Cerebellar nuclear complex (tissue), 1 donor: ENCODE results near the gene TANGO2.
A peak's percentile ranks its signal among the peaks of the same experiment; 100 is the strongest.

Experiments used
- DNase-seq, 2 experiments: peaks; one replicate each; lab custom pipeline; 2025; lab: John Stamatoyannopoulos, UW

The TANGO2 gene

DNA sequence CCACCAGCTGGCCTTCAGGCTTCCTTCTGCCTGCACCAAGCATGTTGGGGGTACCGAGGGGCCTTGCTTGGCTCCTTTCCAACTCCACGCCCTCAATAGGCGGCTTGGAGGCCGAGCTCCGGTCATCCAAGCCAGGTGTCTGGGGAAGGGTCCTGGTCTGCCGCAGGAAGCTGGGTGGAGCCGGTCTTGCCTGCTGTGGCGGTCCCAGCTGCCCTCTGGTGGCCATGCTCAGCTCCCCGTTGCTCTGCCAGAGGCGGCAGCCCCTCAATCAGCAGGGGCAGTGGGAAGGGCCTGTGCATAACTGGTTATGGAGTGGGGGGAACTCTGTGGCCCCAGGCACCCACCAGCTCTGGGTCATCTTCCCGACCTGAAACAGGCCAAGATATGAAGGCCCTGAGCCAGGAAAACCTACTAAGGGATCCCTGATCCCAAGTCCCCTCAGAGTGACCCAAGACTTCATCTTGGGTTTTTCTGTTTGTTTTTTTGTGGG lies 7.5 kb upstream of the TANGO2 start:
- no peak for DNase-seq

DNA sequence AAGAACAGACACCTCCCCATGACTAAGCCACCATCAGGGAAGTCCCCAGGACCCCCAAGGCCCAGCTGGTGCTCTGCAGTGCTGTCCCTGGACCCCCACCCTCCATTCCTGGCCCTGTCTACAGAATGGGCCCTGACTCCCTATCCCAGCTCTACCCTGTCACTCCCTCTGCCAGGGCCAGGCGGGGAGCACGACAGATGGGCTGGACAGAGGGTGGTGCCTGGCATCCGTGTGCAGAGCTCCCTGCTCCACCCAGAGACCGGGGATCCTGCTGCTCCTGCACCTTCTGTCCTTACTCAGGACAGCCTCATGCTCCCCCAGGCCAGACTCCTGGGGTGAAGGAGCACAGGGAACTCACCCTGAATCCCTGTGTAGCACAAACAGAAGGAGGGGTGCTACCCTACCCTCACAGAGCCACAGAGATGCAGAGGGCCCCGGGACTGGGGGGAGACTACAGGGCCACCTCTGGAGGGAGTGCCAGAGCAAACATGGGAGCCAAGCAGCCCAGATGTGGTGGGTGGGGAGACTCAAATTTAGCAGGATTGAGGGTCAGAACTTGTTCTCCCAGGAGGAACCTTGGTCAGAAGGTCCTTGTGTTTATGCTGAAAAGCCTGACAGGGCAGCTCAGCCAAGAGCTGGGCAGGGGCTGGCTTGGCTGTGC lies 6.3 kb upstream of the TANGO2 start:
- peak in 1 of 2 experiments; percentile 61 for DNase-seq

- DNase-seq, result no peak
Measured at GRCh38 chr22:20015187-20015625, 5.7 kb upstream of the TANGO2 start.

GRCh38 chr22:20015971-20016733 lies 4.8 kb upstream of the TANGO2 start:
- no peak for DNase-seq

- DNase-seq, result peak in 1 of 2 experiments; percentile 81
Measured at GRCh38 chr22:20016734-20017621, 3.9 kb upstream of the TANGO2 start, which contains the start of gene ARVCF. Gene ARVCF, minus strand, starts transcription at chr22:20016823. Its CDS starts 26,029 bp downstream, at chr22:19990794.

GRCh38 chr22:20017622-20017958 lies 3.3 kb upstream of the TANGO2 start:
- no peak for DNase-seq

DNA sequence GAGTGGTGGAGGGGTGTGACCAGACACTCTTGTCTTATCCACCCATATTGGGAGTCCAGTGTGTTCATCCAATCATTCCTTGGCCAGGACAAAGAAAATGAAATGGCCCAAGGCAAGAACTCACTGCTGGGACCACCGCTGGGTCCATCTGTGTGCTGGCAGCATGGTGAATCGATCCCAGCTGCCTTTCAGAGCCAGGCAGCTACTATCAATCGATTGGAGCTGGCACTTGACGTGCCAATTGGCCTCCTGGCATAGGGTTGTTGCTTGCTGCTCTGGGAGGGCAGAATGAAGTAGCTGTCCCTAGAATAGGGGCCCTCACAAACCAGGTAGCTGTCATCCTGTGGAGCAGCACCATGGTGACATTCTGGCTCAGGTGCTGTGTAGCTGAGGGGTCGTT lies 2.9 kb upstream of the TANGO2 start:
- DNase-seq, result no peak

DNA sequence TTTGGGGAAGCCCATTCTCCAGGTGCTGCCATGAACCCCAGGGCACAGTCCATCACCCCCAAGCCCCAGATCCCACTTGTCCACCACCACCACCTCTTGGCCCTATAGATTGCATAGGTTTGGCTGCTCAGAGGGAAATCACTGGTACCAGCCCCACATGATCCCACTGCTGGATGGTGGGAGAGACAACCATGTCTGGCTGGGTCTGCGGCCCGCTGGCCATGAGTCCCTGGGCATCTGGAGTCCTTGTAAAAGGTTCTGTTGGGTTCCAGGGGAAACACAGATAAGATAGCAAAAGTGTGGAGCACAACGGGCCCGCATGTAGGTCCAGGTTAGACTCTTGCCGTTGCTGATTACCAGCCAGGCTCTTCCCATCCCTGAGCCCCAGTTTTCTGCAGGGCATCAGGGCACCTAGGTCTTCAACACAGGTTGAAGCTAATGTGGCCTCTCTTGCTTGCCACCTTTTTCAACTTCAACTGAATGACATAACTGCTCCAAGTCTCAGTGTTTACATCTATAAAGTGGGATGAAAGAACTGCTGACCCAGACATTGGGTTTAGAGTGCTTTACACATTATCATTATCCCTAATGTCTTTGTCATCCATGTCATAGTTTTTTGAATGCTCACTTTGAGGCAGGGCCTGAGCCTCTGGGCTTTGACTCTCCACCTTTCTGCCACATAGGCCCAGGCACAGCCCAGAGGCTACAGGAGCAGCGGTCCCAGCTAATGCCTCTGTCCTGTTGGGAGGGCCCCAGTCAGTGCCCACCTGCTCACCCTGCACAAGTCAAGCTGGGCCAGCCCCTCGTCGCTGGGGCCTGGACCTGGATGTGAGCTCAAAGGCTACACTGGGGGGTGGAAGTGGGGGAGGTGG lies 1.0 kb upstream of the TANGO2 start:
- DNase-seq, result no peak

DNA sequence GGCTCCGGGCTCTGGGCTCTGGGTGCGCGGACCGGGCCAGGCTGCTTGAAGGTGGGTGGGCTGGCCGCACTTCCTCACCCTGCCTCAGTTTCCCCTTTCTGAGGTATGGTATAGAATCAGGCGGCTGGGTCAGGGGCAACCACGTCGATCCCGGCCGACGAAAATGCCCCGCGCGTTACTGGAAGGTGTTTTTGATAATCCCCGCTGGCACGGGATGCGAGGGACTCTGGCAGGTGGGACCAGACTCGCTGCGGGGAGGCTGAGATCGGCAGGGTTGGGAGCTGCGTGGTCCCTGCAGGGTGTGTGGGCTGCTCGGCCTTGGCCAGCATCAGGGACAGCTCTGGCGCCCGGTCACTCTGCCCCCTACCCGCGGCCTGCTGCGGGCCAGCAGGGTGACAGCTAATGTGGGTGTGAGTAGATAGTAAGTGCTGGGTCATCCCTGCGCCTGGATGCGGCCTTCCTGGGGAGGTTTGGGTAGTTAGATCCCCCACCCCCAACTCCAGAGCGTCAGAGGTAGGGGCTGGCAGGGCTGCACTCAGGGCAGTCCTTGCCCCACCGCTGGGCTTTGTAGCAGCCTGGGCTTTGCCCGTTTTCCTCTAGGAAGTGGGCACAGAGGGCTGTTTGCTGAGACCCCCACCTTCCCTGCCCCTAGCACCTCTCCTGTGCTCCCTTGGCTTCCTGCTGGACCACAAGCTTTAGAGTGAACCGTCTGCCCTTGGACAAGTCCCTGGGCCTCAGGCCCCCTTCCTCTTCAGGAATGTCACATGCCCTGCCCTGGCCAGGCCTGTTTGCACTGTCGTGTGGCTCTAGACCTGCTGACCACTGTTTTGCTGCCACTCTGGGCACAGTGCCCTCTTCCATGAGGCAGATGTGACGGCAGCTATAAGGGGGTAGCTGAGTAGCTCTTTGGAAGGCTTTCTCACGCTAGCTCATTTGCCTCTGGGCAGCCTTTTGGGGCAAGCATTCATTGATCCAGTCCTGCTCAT lies 579 bp downstream of the TANGO2 start:
- DNase-seq, result no peak

- no peak for DNase-seq
Measured at GRCh38 chr22:20022231-20022977, 1.5 kb downstream of the TANGO2 start.

DNA sequence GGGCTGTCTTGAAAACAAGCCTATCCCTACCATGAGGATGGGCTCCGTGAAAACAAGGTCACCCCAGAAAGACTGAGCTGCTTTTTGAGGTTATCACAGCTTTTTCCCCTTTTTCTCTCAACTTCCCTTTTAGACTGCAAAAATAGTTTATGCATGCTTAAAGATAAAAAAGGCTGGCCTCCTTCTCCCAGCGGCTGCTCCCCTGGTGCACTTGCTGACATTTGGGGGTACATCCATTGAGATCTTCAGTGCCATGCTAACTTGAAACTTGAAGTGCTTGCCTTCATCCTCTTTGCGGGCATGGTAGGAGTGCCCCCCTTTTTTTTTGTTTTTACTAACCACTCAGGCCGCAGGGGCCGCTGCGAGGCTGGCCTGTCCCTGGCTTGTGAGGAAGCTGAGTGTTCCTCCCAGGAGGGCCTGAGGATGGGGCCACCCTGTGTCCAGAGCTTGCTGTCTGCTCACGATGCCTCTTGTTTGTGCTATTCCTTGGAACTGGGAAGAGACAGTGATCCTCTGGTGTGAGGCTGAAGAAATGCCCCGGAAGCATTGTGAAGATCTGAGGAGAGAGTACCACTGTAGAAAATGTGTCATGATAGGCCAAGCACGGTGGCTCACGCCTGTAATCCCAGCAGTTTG lies 2.2 kb downstream of the TANGO2 start:
- DNase-seq, result no peak

DNA sequence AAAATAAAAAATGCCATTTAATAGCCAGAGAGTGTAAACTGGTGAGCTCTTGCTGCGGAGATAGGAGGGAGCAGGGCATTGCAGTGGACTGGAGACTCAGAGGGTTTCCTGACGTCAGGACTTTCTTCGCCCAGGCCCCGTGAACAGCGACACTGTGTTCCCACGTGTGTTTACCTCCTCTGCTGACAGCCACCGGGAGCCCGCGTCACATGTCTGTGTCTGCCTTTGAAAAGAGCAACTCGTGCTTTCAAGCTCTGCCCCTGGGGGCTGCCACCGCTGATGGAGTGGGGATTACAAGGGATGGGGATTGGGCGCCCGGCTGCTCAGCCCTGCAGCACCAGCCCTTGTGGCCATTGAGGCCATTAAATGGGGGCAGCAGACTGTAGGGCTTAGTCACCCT lies 3.3 kb downstream of the TANGO2 start:
- DNase-seq, result no peak

DNA sequence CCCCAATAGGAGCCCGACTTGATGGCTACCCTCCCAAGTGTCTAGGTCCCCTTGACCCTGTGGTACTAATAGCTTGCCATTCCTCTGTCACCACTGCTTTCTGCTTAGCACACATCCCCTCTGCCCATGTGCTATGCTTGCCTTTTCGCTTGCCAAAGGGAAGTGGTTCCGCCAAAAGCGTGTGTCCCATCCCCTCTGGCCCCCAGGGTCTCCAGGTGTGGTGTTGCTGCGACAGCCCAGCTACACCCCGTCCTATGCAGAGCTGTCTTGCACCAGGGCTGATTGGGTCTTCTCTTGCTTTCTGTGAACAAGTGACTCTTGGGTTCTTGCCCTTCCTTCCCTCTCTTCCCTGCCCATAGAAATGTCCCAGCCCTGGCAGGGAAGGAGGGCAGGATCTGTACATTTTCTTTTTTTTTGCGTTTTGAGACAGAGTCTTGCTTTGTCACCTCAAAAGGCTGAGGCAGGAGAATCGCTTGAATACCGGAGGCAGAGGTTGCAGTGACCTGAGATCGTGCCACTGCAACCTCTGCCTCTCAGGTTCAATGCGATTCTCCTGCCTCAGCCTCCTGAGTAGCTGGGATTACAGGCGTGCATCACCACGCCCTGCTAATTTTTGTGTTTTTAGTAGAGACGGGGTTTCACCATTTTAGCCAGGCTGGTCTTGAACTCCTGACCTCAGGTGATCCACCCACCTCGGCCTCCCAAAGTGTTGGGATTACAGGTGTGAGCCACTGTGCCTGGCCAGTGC lies 3.9 kb downstream of the TANGO2 start:
- DNase-seq, result no peak

DNA sequence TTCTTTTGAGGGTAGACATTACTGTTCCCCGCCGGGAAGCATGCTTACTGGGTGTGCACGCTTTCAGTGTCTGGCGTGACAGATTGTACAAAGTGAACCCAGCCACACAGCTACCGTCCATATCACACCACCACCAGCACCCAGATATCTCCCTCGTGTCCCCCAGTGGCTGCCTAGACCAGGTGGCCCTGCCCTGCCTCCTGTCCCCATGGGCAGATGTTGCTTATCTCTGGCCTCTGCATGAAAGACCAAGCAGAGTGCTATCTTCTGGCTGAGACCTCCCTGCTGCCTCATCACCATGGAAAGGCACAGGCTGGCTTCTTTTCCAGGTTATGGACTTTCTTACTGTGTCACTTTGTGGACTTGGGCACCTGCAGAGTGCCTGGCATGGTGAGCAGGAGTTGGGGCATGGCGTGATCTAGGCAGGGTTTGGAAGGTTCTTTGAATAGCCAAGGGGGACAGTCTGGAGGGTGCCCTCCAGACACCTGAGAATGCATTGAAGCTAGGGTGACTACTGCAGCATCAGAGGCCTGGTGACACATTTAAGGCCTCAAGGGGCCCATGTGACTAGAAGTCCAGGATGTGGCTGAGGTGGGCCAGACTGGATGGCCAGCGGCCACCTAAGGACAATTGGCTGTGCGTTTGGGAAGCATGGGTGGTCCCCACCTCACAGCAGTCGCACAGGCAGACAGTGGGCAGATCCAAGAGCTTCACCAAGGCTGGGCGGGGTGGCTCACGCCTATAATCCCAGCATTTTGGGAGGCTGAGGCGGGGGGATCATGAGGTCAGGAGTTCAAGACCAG lies 4.7 kb downstream of the TANGO2 start:
- no peak for DNase-seq

- DNase-seq, result no peak
Measured at GRCh38 chr22:20026204-20026908, 5.4 kb downstream of the TANGO2 start.

DNA sequence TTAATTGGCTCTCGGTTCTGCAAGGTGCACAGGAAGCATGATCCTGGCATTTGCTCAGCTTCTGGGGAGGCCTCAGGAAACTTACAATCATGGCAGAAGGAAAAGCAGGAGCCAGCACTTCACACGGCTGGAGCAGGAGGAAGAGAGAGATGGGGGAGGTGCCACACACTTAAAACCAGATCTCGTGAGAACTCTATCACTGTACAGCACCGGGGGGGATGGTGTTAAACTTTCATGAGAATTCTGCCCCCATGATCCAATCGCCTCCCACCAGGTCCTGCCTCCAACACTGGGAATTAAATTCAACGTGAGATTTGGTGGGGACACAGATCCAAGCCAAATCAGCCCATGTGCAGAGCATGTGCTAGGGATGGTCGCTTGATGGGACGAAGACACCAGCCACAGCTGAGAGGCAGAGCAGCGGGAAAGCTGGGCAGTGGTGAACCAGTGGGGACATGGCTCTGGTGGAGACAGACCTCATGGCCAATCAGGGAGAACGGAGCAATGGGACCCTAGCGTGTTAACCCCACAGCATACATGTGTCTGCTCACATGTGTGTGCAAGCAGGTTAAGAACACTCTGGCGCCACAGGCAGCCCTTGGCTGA lies 6.2 kb downstream of the TANGO2 start:
- DNase-seq, result no peak
